Astrocyte (in vitro differentiated cells and primary cell): ENCODE measurements around the gene SOBP.
"Not testable (repeated sequence)": the region's sequence is repeated elsewhere in the genome, so short reads cannot be mapped to it uniquely, and the experiment has no call there.

Experiments used
- CTCF ChIP-seq: IDR thresholded peaks from 2 replicates; pipeline ENCODE4 v1.5.1; 2011; ENCODE audit warnings: low read depth, mild to moderate bottlenecking, inconsistent platforms, low read length, moderate library complexity; ENCODE audit not compliant: insufficient read depth
- EZH2 ChIP-seq: IDR thresholded peaks from 2 replicates; pipeline ENCODE4 v1.6.1; 2012; ENCODE audit warnings: mild to moderate bottlenecking, low read length, inconsistent platforms; ENCODE audit not compliant: insufficient read depth

GRCh38 chr6:107475360-107475759 lies 14.6 kb upstream of the SOBP start:
- TF ChIP-seq CTCF, EZH2: not testable (repeated sequence)
